K562 (cell line): ENCODE data around the gene TNFSF15. TPM values are rescaled to one million over a fixed set of nuclear protein-coding genes. Genes with fewer than 3 reads are reported as not detected.

ENCODE experiments used
- ATAC-seq: fragments of 200-7000 bp; cut with Tn5 transposase; 3 replicates; pipeline ENCODE4 v1.9.1; 2020; ENCODE audit warnings: moderate library complexity
- BruUV-seq: library from RNA; stranded (reverse); fragments of 400-500 nt; replicated peaks from 2 replicates; lab custom pipeline; 2021; lab: Mats Ljungman, UMichigan
- CTCF ChIA-PET: fragments of 300-600 bp; formaldehyde crosslinking; extraction: SDS; loops from one replicate; lab custom pipeline; 2021; ENCODE audit warnings: low intra/inter-chr PET ratio; lab: Yijun Ruan, JAX
- POLR2A ChIA-PET: fragments of 300-600, 350-650 bp; sonication (Branson Sonifier 250); formaldehyde crosslinking; extraction: SDS; loops from one replicate; lab custom pipeline; 2021; ENCODE audit warnings: antibody characterized with exemption, inconsistent platforms; lab: Yijun Ruan, JAX
- DNase-seq, 4 experiments: peaks; one replicate each; pipeline versions ENCODE4 v3.0.0 to v3.0.0-alpha.2; 2011 to 2018; ENCODE audit warnings: low spot score in 3 of 4, mixed read lengths in 3 of 4; ENCODE audit errors: extremely low read depth in 1 of 4
- FAIRE-seq: peaks from 2 replicates; lab custom pipeline; 2011; peaks lifted over from hg19 to GRCh38; lab: Jason Lieb, UNC
- H2AFZ ChIP-seq: 2 replicates; pipeline ENCODE4 v1.6.0; 2011; ENCODE audit warnings: low read depth, low read length, control low read depth, inconsistent platforms
- H3K27ac ChIP-seq: fragments of 200-600 bp; 3 replicates; pipeline ENCODE4 v1.8.0; 2011; ENCODE audit warnings: low read depth, mild to moderate bottlenecking, control low read depth, inconsistent platforms, low read length, moderate library complexity, mixed read lengths; ENCODE audit errors: extremely low read depth
- H3K27me3 ChIP-seq, 2 experiments: fragments of 300-600 bp in 1 of 2; 2 replicates in 1 of 2; 3 replicates in 1 of 2; pipeline versions ENCODE4 v1.6.0 to v1.8.0; 2011; ENCODE audit warnings: inconsistent platforms in 2 of 2, low read length in 2 of 2, mild to moderate bottlenecking in 1 of 2, mixed read lengths in 1 of 2, moderate library complexity in 1 of 2; ENCODE audit not compliant: control insufficient read depth in 2 of 2, insufficient read depth in 2 of 2
- H3K36me3 ChIP-seq: fragments of 300-600 bp; 3 replicates; pipeline ENCODE4 v1.8.0; 2011; ENCODE audit warnings: mild to moderate bottlenecking, low read length, inconsistent platforms; ENCODE audit not compliant: control insufficient read depth, insufficient read depth
- H3K4me1 ChIP-seq, 2 experiments: fragments of 200-600 bp in 1 of 2; replicated peaks in 1 of 2; 2 replicates in 1 of 2; 3 replicates in 1 of 2; pipeline versions ENCODE4 v1.5.1 to v1.8.0; 2011; ENCODE audit warnings: inconsistent platforms in 2 of 2, low read length in 2 of 2, mild to moderate bottlenecking in 1 of 2, mixed read lengths in 1 of 2, moderate library complexity in 1 of 2; ENCODE audit not compliant: control insufficient read depth in 2 of 2, insufficient read depth in 2 of 2
- H3K4me2 ChIP-seq: 2 replicates; pipeline ENCODE4 v1.6.1; 2011; ENCODE audit warnings: low read length, control low read depth, inconsistent platforms, mixed read lengths; ENCODE audit not compliant: insufficient read depth
- H3K4me3 ChIP-seq: fragments of 200-600 bp; sonication (generic), shearing (Covaris generic); 2 replicates; pipeline ENCODE4 v1.5.1; 2016; ENCODE audit warnings: control low read depth, inconsistent platforms
- H3K79me2 ChIP-seq: fragments of 200-600 bp; 3 replicates; pipeline ENCODE4 v1.8.0; 2011; ENCODE audit warnings: low read length, inconsistent platforms; ENCODE audit not compliant: control insufficient read depth, insufficient read depth
- H3K9ac ChIP-seq, 2 experiments: 2 replicates each; pipeline versions ENCODE4 v1.6.0 to v1.6.1; 2011; ENCODE audit warnings: low read depth in 2 of 2, low read length in 2 of 2, control low read depth in 1 of 2, inconsistent platforms in 1 of 2, mild to moderate bottlenecking in 1 of 2, mixed read lengths in 1 of 2; ENCODE audit not compliant: insufficient read depth in 1 of 2
- H3K9me1 ChIP-seq: one replicate; pipeline ENCODE4 v1.6.0; 2011; ENCODE audit warnings: inconsistent platforms, mild to moderate bottlenecking, low read length, moderate library complexity; ENCODE audit not compliant: control insufficient read depth, insufficient read depth
- H3K9me3 ChIP-seq: replicated peaks from 2 replicates; pipeline ENCODE4 v1.5.1; 2011; ENCODE audit warnings: low read depth, low read length, inconsistent platforms; ENCODE audit not compliant: control insufficient read depth, insufficient read depth
- H4K20me1 ChIP-seq: replicated peaks from 2 replicates; pipeline ENCODE4 v1.6.1; 2011; ENCODE audit warnings: low read length, inconsistent platforms, mixed read lengths; ENCODE audit not compliant: control insufficient read depth, insufficient read depth
- CBFA2T2 ChIP-seq: fragments of 450-650 bp; conservative IDR thresholded peaks from 2 replicates; pipeline ENCODE4 v1.6.1; 2017; ENCODE audit warnings: mild to moderate bottlenecking
- CEBPG ChIP-seq, 3 experiments: fragments of 200-800 bp in 1 of 3; sonication (Bioruptor generic) in 1 of 3; sonication (generic) in 1 of 3; formaldehyde crosslinking in 1 of 3; IDR thresholded peaks in 2 of 3; conservative IDR thresholded peaks in 1 of 3; 2 replicates each; pipeline versions ENCODE4 v1.6.1 to v1.8.0; 2016 to 2022; ENCODE audit warnings: missing compliant biosample characterization in 2 of 3, missing genetic modification characterization in 2 of 3, mild to moderate bottlenecking in 1 of 3, missing genetic modification reagents in 1 of 3
- CSDE1 ChIP-seq, 2 experiments: fragments of 450-650 bp; IDR thresholded peaks; 2 replicates each; pipeline ENCODE4 v1.6.1; 2016; ENCODE audit warnings: mild to moderate bottlenecking in 1 of 2
- DPF2 ChIP-seq: fragments of 450-650 bp; IDR thresholded peaks from 2 replicates; pipeline ENCODE4 v1.6.1; 2016
- E4F1 ChIP-seq: fragments of 250-450 bp; sonication (Bioruptor Pico); IDR thresholded peaks from 2 replicates; pipeline ENCODE4 v1.5.0; 2021; ENCODE audit warnings: mild to moderate bottlenecking, borderline replicate concordance
- ETS2 ChIP-seq: IDR thresholded peaks from 2 replicates; pipeline ENCODE4 v1.6.1; 2016; ENCODE audit warnings: borderline replicate concordance, missing genetic modification characterization, mild to moderate bottlenecking, moderate library complexity, missing compliant biosample characterization; ENCODE audit not compliant: poor library complexity, severe bottlenecking
- GTF2E2 ChIP-seq: fragments of 200-800 bp; sonication (Bioruptor generic); IDR thresholded peaks from 2 replicates; pipeline ENCODE4 v1.6.1; 2016; ENCODE audit warnings: missing genetic modification characterization, missing compliant biosample characterization
- KAT7 ChIP-seq: sonication (generic); formaldehyde crosslinking; IDR thresholded peaks from 2 replicates; pipeline ENCODE4 v1.8.0; 2022; ENCODE audit warnings: missing genetic modification reagents, mild to moderate bottlenecking, borderline replicate concordance
- KLF16 ChIP-seq: IDR thresholded peaks from 2 replicates; pipeline ENCODE4 v1.6.1; 2016; ENCODE audit warnings: antibody characterized with exemption
- RNF2 ChIP-seq: sonication (generic); IDR thresholded peaks from 2 replicates; pipeline ENCODE4 v1.6.1; 2016
- ZFP30 ChIP-seq: fragments of 250-450 bp; sonication (Bioruptor Pico); IDR thresholded peaks from 2 replicates; pipeline ENCODE4 v1.8.0; 2022; ENCODE audit warnings: moderate library complexity, mild to moderate bottlenecking, inconsistent platforms, borderline replicate concordance
- ZNF407 ChIP-seq: fragments of 450-650 bp; IDR thresholded peaks from 2 replicates; pipeline ENCODE4 v1.6.1; 2016; ENCODE audit warnings: low read depth
- in situ Hi-C: fragments of 300-500 bp; cut with MboI; formaldehyde crosslinking; loops from 4 replicates; pipeline ENCODE4 v1.15.0; 2018; ENCODE audit warnings: inconsistent platforms, mixed read lengths
- intact Hi-C: fragments of 100-400 bp; cut with micrococcal nuclease; formaldehyde crosslinking; loops from 2 replicates; pipeline ENCODE4 v1.14.2; 2022
- polyA plus RNA-seq, 8 experiments: library from polyadenylated mRNA; depleted of rRNA in 4 of 8; stranded (reverse) in 5 of 8; unstranded in 3 of 8; fragments of >200 nt; fragmentation: Nextera tagmentation in 2 of 8; fragmentation: Illumina TruSeq in 1 of 8; extraction: Ambion mirVana in 2 of 8; extraction: Trizol in 1 of 8; gene quantifications; 2 replicates each; pipeline versions ENCODE4 v1.2.1 to v1.2.3, GENCODE V29; 2011 to 2014; ENCODE audit warnings: inconsistent platforms in 1 of 8, missing spikeins in 1 of 8
- total RNA-seq, 7 experiments: library from RNA; depleted of rRNA in 6 of 7; stranded (reverse); fragments of >200 nt in 6 of 7; fragmentation: Illumina TruSeq in 2 of 7; extraction: Trizol in 2 of 7; gene quantifications; 2 replicates each; pipeline versions ENCODE4 v1.2.1 to v1.2.3, GENCODE V29; 2011 to 2021; ENCODE audit warnings: low replicate concordance in 1 of 7

Gene TNFSF15
- total and polyA plus RNA-seq, 9 of the 15 experiments (the other 6 are each of a cell fraction or from before 2014, with no cell fraction given) = not detected

- TF ChIP-seq GTF2E2 (tag) (no peak), ZFP30 (CRISPR knock-in tag) (no peak), DPF2 (no peak), CSDE1 (IDR thresholded peaks at IDR 0.05) (no peak)
Measured at GRCh38 chr9:114844766-114845165, 38.9 kb upstream of the TNFSF15 start (continued).

- no peak overlapping the region for H2AFZ ChIP-seq
- no peaks in the 10 kb centered on the region for H4K20me1 ChIP-seq
- H3K79me2 ChIP-seq = no peaks in the 10 kb centered on the region
- no peak overlapping the region for H3K9ac ChIP-seq
- no peak overlapping the region for H3K4me3 ChIP-seq
- no peaks in the 10 kb centered on the region for H3K27me3 ChIP-seq
- in situ Hi-C loops = no loop called here
- no peaks in the 10 kb centered on the region for H3K4me1 ChIP-seq
- H3K36me3 ChIP-seq = no peaks in the 10 kb centered on the region
- no peaks in the 10 kb centered on the region for H3K9me3 ChIP-seq
- no peak for ATAC-seq
- no peak for DNase-seq
- ChIA-PET POLR2A (no interaction called here), CTCF (no interaction called here)
- FAIRE-seq = no peak
- no TSS peak for BruUV-seq
- no peak overlapping the region for H3K4me2 ChIP-seq
- H3K9me1 ChIP-seq = no peaks in the 10 kb centered on the region
- intact Hi-C loops = no loop called here
- no peak overlapping the region for H3K27ac ChIP-seq
- no peak for TF ChIP-seq KLF16
- TF ChIP-seq ZNF407 = no peak
- TF ChIP-seq ETS2 (tag) = no peak
- no peak for TF ChIP-seq RNF2
- TF ChIP-seq CEBPG (CRISPR knock-in tag; IDR thresholded peaks at IDR 0.05) = no peak
- TF ChIP-seq CEBPG (tag; conservative IDR thresholded peaks at IDR 0.05 in 1 of 2, IDR thresholded peaks at IDR 0.05 in 1 of 2) = no peak
- TF ChIP-seq E4F1 (CRISPR knock-in tag) = no peak
- TF ChIP-seq CBFA2T2 = no peak
- TF ChIP-seq KAT7 (CRISPR knock-in tag) = no peak
Measured at GRCh38 chr9:114837923-114838322, 32.1 kb upstream of the TNFSF15 start.
